Lower leg skin (tissue), 3 donors: ENCODE measurements around the gene EYA2.

Experiments
- POLR2A ChIP-seq, 2 donors: fragments of 450-650 bp; IDR thresholded peaks; one replicate each; pipeline ENCODE4 v1.6.1; 2016 to 2017; ENCODE audit warnings: antibody characterized with exemption in 2 of 2, mild to moderate bottlenecking in 1 of 2, moderate library complexity in 1 of 2
- TF ChIP-seq, protein P1 (sequence below), 3 donors: fragments of 450-650 bp; IDR thresholded peaks; one replicate each; pipeline ENCODE4 v1.5.1; 2016; ENCODE audit warnings: antibody characterized with exemption in 3 of 3, mild to moderate bottlenecking in 3 of 3, moderate library complexity in 2 of 3

DNA sequence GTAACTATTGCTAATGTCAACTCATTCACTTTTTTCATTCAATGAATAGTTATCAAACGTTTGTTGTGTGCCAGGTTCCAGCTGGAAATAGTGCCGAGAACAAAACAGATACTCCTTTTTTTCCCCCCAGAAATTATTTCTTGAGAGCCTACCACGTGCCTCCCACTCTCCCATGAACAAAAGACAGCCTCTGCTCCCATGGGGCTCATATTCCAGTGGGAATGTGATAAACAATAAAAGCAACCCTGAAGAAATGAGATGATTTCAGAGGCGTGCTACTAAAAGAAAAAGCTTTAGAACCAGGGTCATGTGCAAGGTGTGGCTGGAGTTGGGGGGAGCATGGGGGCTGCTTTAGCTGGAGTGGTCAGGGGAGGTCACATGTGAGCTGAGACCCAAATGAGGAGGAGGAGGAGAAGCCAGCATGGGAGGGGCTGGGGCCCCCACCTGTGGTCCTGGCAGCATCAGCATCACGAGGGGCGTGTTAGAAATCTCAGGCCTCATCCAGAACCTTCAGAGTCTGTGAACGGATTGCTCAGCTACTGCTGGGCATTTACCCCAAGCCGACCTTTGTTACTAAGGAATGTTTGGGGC, 157.4 kb downstream of the EYA2 start:
- TF ChIP-seq, protein P1, sequence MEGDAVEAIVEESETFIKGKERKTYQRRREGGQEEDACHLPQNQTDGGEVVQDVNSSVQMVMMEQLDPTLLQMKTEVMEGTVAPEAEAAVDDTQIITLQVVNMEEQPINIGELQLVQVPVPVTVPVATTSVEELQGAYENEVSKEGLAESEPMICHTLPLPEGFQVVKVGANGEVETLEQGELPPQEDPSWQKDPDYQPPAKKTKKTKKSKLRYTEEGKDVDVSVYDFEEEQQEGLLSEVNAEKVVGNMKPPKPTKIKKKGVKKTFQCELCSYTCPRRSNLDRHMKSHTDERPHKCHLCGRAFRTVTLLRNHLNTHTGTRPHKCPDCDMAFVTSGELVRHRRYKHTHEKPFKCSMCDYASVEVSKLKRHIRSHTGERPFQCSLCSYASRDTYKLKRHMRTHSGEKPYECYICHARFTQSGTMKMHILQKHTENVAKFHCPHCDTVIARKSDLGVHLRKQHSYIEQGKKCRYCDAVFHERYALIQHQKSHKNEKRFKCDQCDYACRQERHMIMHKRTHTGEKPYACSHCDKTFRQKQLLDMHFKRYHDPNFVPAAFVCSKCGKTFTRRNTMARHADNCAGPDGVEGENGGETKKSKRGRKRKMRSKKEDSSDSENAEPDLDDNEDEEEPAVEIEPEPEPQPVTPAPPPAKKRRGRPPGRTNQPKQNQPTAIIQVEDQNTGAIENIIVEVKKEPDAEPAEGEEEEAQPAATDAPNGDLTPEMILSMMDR (IDR thresholded peaks at IDR 0.05): no peak
- no peak for TF ChIP-seq POLR2A (IDR thresholded peaks at IDR 0.05)
